Neuronal stem cell (in vitro differentiated cells): ENCODE data around the gene GAK.

Experiments used
- DNase-seq: peaks from one replicate; pipeline ENCODE4 v3.0.0-alpha.2; 2013; ENCODE audit warnings: low spot score
- H2AFZ ChIP-seq: one replicate; pipeline ENCODE4 v1.6.1; 2013; ENCODE audit warnings: mild to moderate bottlenecking, low read length, inconsistent platforms
- H2AK5ac ChIP-seq: 2 replicates; pipeline ENCODE4 v1.6.1; 2013; ENCODE audit warnings: low read depth, mild to moderate bottlenecking, inconsistent platforms, low read length, moderate library complexity, mixed read lengths
- H2BK120ac ChIP-seq: 2 replicates; pipeline ENCODE4 v1.6.1; 2013; ENCODE audit warnings: low read depth, mild to moderate bottlenecking, inconsistent platforms, low read length, moderate library complexity, mixed read lengths
- H2BK12ac ChIP-seq: one replicate; pipeline ENCODE4 v1.6.1; 2013; ENCODE audit warnings: low read length, inconsistent platforms
- H2BK15ac ChIP-seq: 2 replicates; pipeline ENCODE4 v1.6.1; 2013; ENCODE audit warnings: mild to moderate bottlenecking, low read length, inconsistent platforms, mixed read lengths
- H2BK5ac ChIP-seq: one replicate; pipeline ENCODE4 v1.6.1; 2013; ENCODE audit warnings: inconsistent platforms, mild to moderate bottlenecking, low read length, moderate library complexity
- H3K14ac ChIP-seq: one replicate; pipeline ENCODE4 v1.6.1; 2013; ENCODE audit warnings: low read length, inconsistent platforms
- H3K18ac ChIP-seq: 2 replicates; pipeline ENCODE4 v1.6.1; 2013; ENCODE audit warnings: low read length, inconsistent platforms
- H3K23ac ChIP-seq: 2 replicates; pipeline ENCODE4 v1.6.1; 2013; ENCODE audit warnings: low read depth, mild to moderate bottlenecking, mixed read lengths, low read length, inconsistent platforms; ENCODE audit not compliant: poor library complexity
- H3K27ac ChIP-seq: replicated peaks from 3 replicates; pipeline ENCODE4 v1.5.1; 2013; ENCODE audit warnings: low read length, inconsistent platforms
- H3K27me3 ChIP-seq, 3 experiments: 2 replicates each; pipeline ENCODE4 v1.6.1; 2013; ENCODE audit warnings: low read length in 3 of 3, mild to moderate bottlenecking in 2 of 3, inconsistent platforms in 1 of 3, low read depth in 1 of 3, mixed read lengths in 1 of 3, moderate library complexity in 1 of 3; ENCODE audit not compliant: control insufficient read depth in 3 of 3, insufficient read depth in 3 of 3
- H3K36me3 ChIP-seq, 2 donors: replicated peaks in 1 of 2; 2 replicates each; pipeline ENCODE4 v1.6.1; 2013; ENCODE audit warnings: low read length in 2 of 2; ENCODE audit not compliant: control insufficient read depth in 2 of 2, insufficient read depth in 2 of 2
- H3K4ac ChIP-seq: 2 replicates; pipeline ENCODE4 v1.6.1; 2013; ENCODE audit warnings: inconsistent platforms, mild to moderate bottlenecking, low read length, moderate library complexity
- H3K4me1 ChIP-seq, 2 donors: 1 replicate in 1 of 2; 2 replicates in 1 of 2; pipeline ENCODE4 v1.6.1; 2013; ENCODE audit warnings: low read length in 2 of 2, low read depth in 1 of 2; ENCODE audit not compliant: control insufficient read depth in 2 of 2, insufficient read depth in 1 of 2
- H3K4me2 ChIP-seq: one replicate; pipeline ENCODE4 v1.6.1; 2013; ENCODE audit warnings: mild to moderate bottlenecking, low read length, inconsistent platforms; ENCODE audit not compliant: insufficient read depth, poor library complexity, severe bottlenecking
- H3K4me3 ChIP-seq, 2 donors: 2 replicates each; pipeline ENCODE4 v1.5.1; 2013; ENCODE audit warnings: low read length in 2 of 2, mild to moderate bottlenecking in 2 of 2, inconsistent platforms in 1 of 2, moderate library complexity in 1 of 2
- H3K79me1 ChIP-seq: one replicate; pipeline ENCODE4 v1.6.1; 2013; ENCODE audit warnings: low read depth, mild to moderate bottlenecking, inconsistent platforms, low read length, moderate library complexity
- H3K9ac ChIP-seq: one replicate; pipeline ENCODE4 v1.6.1; 2013; ENCODE audit warnings: mild to moderate bottlenecking, low read depth, low read length, inconsistent platforms; ENCODE audit not compliant: poor library complexity
- H3K9me3 ChIP-seq, 2 donors: replicated peaks in 1 of 2; 2 replicates each; pipeline versions ENCODE3 to v1.6.1; 2013; ENCODE audit warnings: low read length in 2 of 2, mild to moderate bottlenecking in 2 of 2, inconsistent platforms in 1 of 2, low read depth in 1 of 2, mixed read lengths in 1 of 2, moderate library complexity in 1 of 2; ENCODE audit not compliant: control insufficient read depth in 2 of 2, insufficient read depth in 1 of 2
- H4K8ac ChIP-seq: one replicate; pipeline ENCODE4 v1.6.1; 2013; ENCODE audit warnings: low read depth, mild to moderate bottlenecking, inconsistent platforms, low read length, moderate library complexity
- H4K91ac ChIP-seq: one replicate; pipeline ENCODE4 v1.6.1; 2013; ENCODE audit warnings: low read length, low read depth, mild to moderate bottlenecking, inconsistent platforms; ENCODE audit not compliant: poor library complexity
- WGBS, 2 donors: extraction: QIAGEN DNeasy Blood & Tissue Kit; methylation state at CpG; one replicate each; pipeline ENCODE4 v1.1.7; 2013; ENCODE audit warnings: missing lambda C conversion rate in 2 of 2, mixed read lengths in 1 of 2; ENCODE audit not compliant: insufficient read length in 2 of 2, insufficient replicate concordance in 1 of 2; ENCODE audit errors: extremely low coverage in 2 of 2; 5-methylcytosine and 5-hydroxymethylcytosine counted together

GAK gene

DNA sequence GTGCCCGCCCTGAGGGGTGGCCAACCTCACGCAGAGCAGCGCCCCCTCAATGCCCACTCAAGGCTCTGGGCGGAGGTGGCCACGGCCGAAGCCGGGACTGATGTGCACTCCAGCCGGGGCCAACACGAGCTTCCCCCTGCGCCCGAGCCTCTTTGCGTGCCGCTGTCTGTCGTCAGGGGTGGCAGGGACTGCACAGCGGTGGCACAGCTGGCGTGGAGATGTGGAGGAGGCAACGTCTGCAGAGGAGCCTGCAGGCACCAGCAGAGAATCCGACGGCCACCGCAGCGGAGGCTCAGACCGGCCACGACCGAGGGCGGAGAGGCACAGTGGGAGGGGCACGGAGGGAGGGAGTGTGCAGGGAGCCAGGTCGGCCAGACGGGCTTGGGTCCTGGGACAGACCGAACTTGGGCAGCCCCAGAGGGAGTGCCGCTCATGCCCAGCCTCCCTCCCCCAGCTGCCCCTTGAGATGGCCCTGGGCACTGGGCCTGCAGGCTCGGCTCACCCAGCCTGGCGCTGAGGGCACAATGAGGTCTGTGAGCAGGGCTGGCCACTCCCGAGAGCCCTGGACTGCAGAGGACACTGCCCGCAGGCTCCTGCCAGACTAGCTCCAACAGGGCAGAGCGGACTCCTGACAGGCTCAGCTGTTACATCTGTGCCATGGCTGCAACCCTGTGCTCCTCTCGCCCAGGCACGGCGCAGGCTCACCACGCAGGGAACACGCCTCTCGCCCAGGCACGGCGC, 59.7 kb downstream of the GAK start:
- no peak overlapping the region for H4K8ac ChIP-seq
- no peak overlapping the region for H2AK5ac ChIP-seq
- H3K36me3 ChIP-seq: peaks cover 24 to 85% of the 10 kb centered on the region in 2 donors
- H2BK15ac ChIP-seq: no peak overlapping the region
- peaks cover 5% of the 10 kb centered on the region for H3K79me1 ChIP-seq
- H3K4ac ChIP-seq: no peak overlapping the region
- WGBS, 2 donors: no CpG with 5 or more reads among the region's 43 CpGs
- H2BK12ac ChIP-seq: no peak overlapping the region
- peak overlapping the region; percentile 38 for H3K14ac ChIP-seq
- H3K27me3 ChIP-seq: peaks cover 0 to 1% (median 0%) of the 10 kb centered on the region in 3 experiments
- peaks cover 0 to 8% of the 10 kb centered on the region in 2 donors for H3K9me3 ChIP-seq
- H4K91ac ChIP-seq: no peak overlapping the region
- H2BK5ac ChIP-seq: peak overlapping the region; percentile 39
- H3K23ac ChIP-seq: peak overlapping the region; percentile 43
- no peak overlapping the region for H2AFZ ChIP-seq
- H3K27ac ChIP-seq: no peak overlapping the region
- no peak overlapping the region for H3K4me2 ChIP-seq
- H3K9ac ChIP-seq: peak overlapping the region; percentile 44
- H3K18ac ChIP-seq: peak overlapping the region; percentile 28
- no peak for DNase-seq
- H3K4me1 ChIP-seq: no peaks in the 10 kb centered on the region
- no peak overlapping the region for H2BK120ac ChIP-seq
- H3K4me3 ChIP-seq: no peak overlapping the region

- WGBS, 2 donors: no CpG with 5 or more reads among the region's 9 CpGs
- no peak for DNase-seq
- H2AK5ac ChIP-seq: no peak overlapping the region
- H2BK5ac ChIP-seq: no peak overlapping the region
- no peak overlapping the region for H3K9ac ChIP-seq
- no peak overlapping the region for H2AFZ ChIP-seq
- no peak overlapping the region for H3K4me3 ChIP-seq
- H3K18ac ChIP-seq: no peak overlapping the region
- no peak overlapping the region for H3K14ac ChIP-seq
- H2BK12ac ChIP-seq: no peak overlapping the region
- H2BK15ac ChIP-seq: no peak overlapping the region
- H3K9me3 ChIP-seq: peaks cover 0 to 8% of the 10 kb centered on the region in 2 donors
- peaks cover 4% of the 10 kb centered on the region for H3K79me1 ChIP-seq
- no peak overlapping the region for H3K23ac ChIP-seq
- no peak overlapping the region for H2BK120ac ChIP-seq
- H3K27ac ChIP-seq: no peak overlapping the region
- no peaks in the 10 kb centered on the region for H3K4me1 ChIP-seq
- peaks cover 0 to 1% (median 0%) of the 10 kb centered on the region in 3 experiments for H3K27me3 ChIP-seq
- no peak overlapping the region for H3K4me2 ChIP-seq
- no peak overlapping the region for H3K4ac ChIP-seq
- peaks cover 27 to 84% of the 10 kb centered on the region in 2 donors for H3K36me3 ChIP-seq
- no peak overlapping the region for H4K91ac ChIP-seq
- H4K8ac ChIP-seq: no peak overlapping the region
These were observed 60.6 kb downstream of the GAK start for GRCh38 chr4:871484-871883.

GRCh38 chr4:870951-871350, 61.2 kb downstream of the GAK start:
- Histone ChIP-seq H3K27me3 (peaks cover 0 to 1% (median 0%) of the 10 kb centered on the region in 3 experiments), H3K9me3 (peaks cover 0 to 8% of the 10 kb centered on the region in 2 donors), H3K23ac (no peak overlapping the region), H2BK12ac (no peak overlapping the region), H3K4me3 (no peak overlapping the region), H4K8ac (no peak overlapping the region), H3K36me3 (peaks cover 27 to 84% of the 10 kb centered on the region in 2 donors), H3K18ac (no peak overlapping the region), H2BK15ac (no peak overlapping the region), H2AK5ac (no peak overlapping the region), H3K79me1 (peaks cover 4% of the 10 kb centered on the region), H2BK120ac (no peak overlapping the region), H3K27ac (no peak overlapping the region), H3K4ac (no peak overlapping the region), H3K4me1 (no peaks in the 10 kb centered on the region), H3K14ac (no peak overlapping the region), H4K91ac (no peak overlapping the region), H3K9ac (no peak overlapping the region), H3K4me2 (no peak overlapping the region), H2BK5ac (no peak overlapping the region), H2AFZ (no peak overlapping the region)
- WGBS, 2 donors: no CpG with 5 or more reads among the region's 20 CpGs
- no peak for DNase-seq

DNA sequence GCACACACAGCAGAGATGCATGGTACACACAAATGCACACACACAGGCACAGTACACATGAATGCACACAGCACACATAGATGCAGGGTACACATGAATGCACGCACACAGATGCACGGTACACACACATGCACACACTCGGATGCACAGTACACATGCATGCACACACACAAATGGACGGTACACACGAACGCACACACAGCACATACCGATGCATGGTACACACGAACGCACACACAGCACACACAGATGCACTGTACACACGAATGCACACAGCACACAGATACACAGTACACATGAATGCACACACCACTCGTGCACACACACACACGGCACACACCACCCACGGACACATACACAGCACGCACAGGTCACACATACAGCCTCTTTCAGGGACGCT, 62.3 kb downstream of the GAK start:
- WGBS, 2 donors: no CpG with 5 or more reads among the region's 15 CpGs
- Histone ChIP-seq H3K27me3 (peaks cover 0 to 1% (median 0%) of the 10 kb centered on the region in 3 experiments), H2AFZ (no peak overlapping the region), H3K9me3 (peaks cover 0 to 8% of the 10 kb centered on the region in 2 donors), H3K36me3 (peaks cover 30 to 84% of the 10 kb centered on the region in 2 donors), H4K91ac (peak overlapping the region; percentile 59), H2BK15ac (no peak overlapping the region), H3K14ac (peak overlapping the region; percentile 99), H3K27ac (no peak overlapping the region), H3K9ac (peak overlapping the region; percentile 57), H3K4ac (no peak overlapping the region), H2BK5ac (no peak overlapping the region), H3K18ac (no peak overlapping the region), H2AK5ac (no peak overlapping the region), H3K4me3 (peak overlapping the region in 1 of 2 donors; percentile 51), H2BK120ac (no peak overlapping the region), H3K79me1 (peaks cover 7% of the 10 kb centered on the region), H2BK12ac (no peak overlapping the region), H3K4me1 (no peaks in the 10 kb centered on the region), H3K23ac (peak overlapping the region; percentile 34), H4K8ac (peak overlapping the region; percentile 33), H3K4me2 (no peak overlapping the region)
- DNase-seq: no peak
